HepG2 (cell line): Measurements from ENCODE around the gene DDIT4. TPM values are rescaled to one million over a fixed set of nuclear protein-coding genes. Genes with fewer than 3 reads are reported as not detected.

Experiments used
- EZH2 ChIP-seq: conservative IDR thresholded peaks from 2 replicates; pipeline ENCODE4 v1.6.1; 2012; ENCODE audit warnings: mild to moderate bottlenecking, low read depth, low read length, moderate library complexity
- FOXK2 ChIP-seq: fragments of 450-650 bp; IDR thresholded peaks from 2 replicates; pipeline ENCODE4 v1.6.1; 2016
- IKZF1 ChIP-seq: fragments of 450-650 bp; IDR thresholded peaks from 2 replicates; pipeline ENCODE4 v1.7.1; 2016
- MAFK ChIP-seq, 2 experiments: IDR thresholded peaks in 1 of 2; conservative IDR thresholded peaks in 1 of 2; 2 replicates each; pipeline ENCODE4 v1.6.1; 2011; ENCODE audit warnings: improper control_type of control experiment in 2 of 2, low read length in 2 of 2
- MTA3 ChIP-seq: sonication (generic); formaldehyde crosslinking; IDR thresholded peaks from 2 replicates; pipeline ENCODE4 v1.4.0; 2020; ENCODE audit warnings: missing genetic modification reagents
- NFKB2 ChIP-seq: sonication (generic); formaldehyde crosslinking; IDR thresholded peaks from 2 replicates; pipeline ENCODE4 v1.4.0; 2020; ENCODE audit warnings: missing genetic modification reagents, borderline replicate concordance
- NKX3-1 ChIP-seq: sonication (generic); formaldehyde crosslinking; IDR thresholded peaks from 2 replicates; pipeline ENCODE4 v1.5.0; 2020; ENCODE audit warnings: missing genetic modification reagents
- TGIF2 ChIP-seq: IDR thresholded peaks from 2 replicates; pipeline ENCODE4 v1.6.1; 2016; ENCODE audit warnings: control low read depth, missing compliant biosample characterization
- XBP1 ChIP-seq: sonication (generic); formaldehyde crosslinking; IDR thresholded peaks from 2 replicates; pipeline ENCODE4 v1.5.0; 2020; ENCODE audit warnings: missing genetic modification reagents
- ZBTB7A ChIP-seq: sonication (generic); formaldehyde crosslinking; IDR thresholded peaks from 2 replicates; pipeline ENCODE4 v1.8.0; 2022; ENCODE audit warnings: mild to moderate bottlenecking, missing genetic modification reagents
- ZNF629 ChIP-seq: sonication (generic); formaldehyde crosslinking; conservative IDR thresholded peaks from 2 replicates; pipeline ENCODE4 v1.5.0; 2020; ENCODE audit warnings: missing genetic modification reagents
- ZNF7 ChIP-seq: IDR thresholded peaks from 2 replicates; pipeline ENCODE4 v1.6.1; 2016; ENCODE audit warnings: missing biosample characterization, missing genetic modification reagents
- ZNF709 ChIP-seq: sonication (generic); formaldehyde crosslinking; IDR thresholded peaks from 2 replicates; pipeline ENCODE4 v1.5.0; 2020; ENCODE audit warnings: mild to moderate bottlenecking, missing genetic modification reagents
- polyA plus RNA-seq, 8 experiments: library from polyadenylated mRNA; depleted of rRNA in 3 of 8; stranded (reverse) in 7 of 8; unstranded in 1 of 8; fragments of >200 nt; fragmentation: Illumina TruSeq in 4 of 8; extraction: Trizol in 4 of 8; gene quantifications; 2 replicates each; pipeline versions ENCODE4 v1.2.1 to v1.2.3, GENCODE V29; 2011 to 2016; ENCODE audit warnings: low read depth in 4 of 8, missing spikeins in 1 of 8, mixed read lengths in 1 of 8; ENCODE audit not compliant: insufficient read depth in 1 of 8
- total RNA-seq, 5 experiments: library from RNA; depleted of rRNA; stranded (reverse); fragments of >200 nt; fragmentation: Illumina TruSeq; extraction: Trizol; gene quantifications; 2 replicates each; pipeline ENCODE4 v1.2.3, GENCODE V29; 2016; ENCODE audit warnings: low read depth in 1 of 5
- TF ChIP-seq, protein P1 (sequence below): sonication (generic); formaldehyde crosslinking; IDR thresholded peaks from 2 replicates; pipeline ENCODE4 v1.4.0; 2020; ENCODE audit warnings: missing genetic modification reagents
- TF ChIP-seq, protein P2 (sequence below): sonication (generic); formaldehyde crosslinking; IDR thresholded peaks from 2 replicates; pipeline ENCODE4 v1.5.1; 2020; ENCODE audit warnings: missing genetic modification reagents, mild to moderate bottlenecking, borderline replicate concordance
- TF ChIP-seq, protein P3 (sequence below): sonication (generic); formaldehyde crosslinking; IDR thresholded peaks from 2 replicates; pipeline ENCODE4 v1.8.1; 2022; ENCODE audit warnings: low read depth, mild to moderate bottlenecking, missing genetic modification reagents
- TF ChIP-seq, protein P4 (sequence below): IDR thresholded peaks from 2 replicates; pipeline ENCODE4 v1.6.1; 2016; ENCODE audit warnings: low read depth
- TF ChIP-seq, protein P5 (sequence below): sonication (generic); formaldehyde crosslinking; IDR thresholded peaks from 2 replicates; pipeline ENCODE4 v1.5.0; 2020; ENCODE audit warnings: missing genetic modification reagents, mild to moderate bottlenecking, borderline replicate concordance
- TF ChIP-seq, protein P6 (sequence below): IDR thresholded peaks from 2 replicates; pipeline ENCODE4 v1.6.1; 2012; ENCODE audit warnings: inconsistent platforms

The DDIT4 gene
- total and polyA plus RNA-seq, 2 of the 13 experiments (the other 11 are each of a cell fraction or from before 2014, with no cell fraction given): 35.6 to 40.7 TPM

DNA sequence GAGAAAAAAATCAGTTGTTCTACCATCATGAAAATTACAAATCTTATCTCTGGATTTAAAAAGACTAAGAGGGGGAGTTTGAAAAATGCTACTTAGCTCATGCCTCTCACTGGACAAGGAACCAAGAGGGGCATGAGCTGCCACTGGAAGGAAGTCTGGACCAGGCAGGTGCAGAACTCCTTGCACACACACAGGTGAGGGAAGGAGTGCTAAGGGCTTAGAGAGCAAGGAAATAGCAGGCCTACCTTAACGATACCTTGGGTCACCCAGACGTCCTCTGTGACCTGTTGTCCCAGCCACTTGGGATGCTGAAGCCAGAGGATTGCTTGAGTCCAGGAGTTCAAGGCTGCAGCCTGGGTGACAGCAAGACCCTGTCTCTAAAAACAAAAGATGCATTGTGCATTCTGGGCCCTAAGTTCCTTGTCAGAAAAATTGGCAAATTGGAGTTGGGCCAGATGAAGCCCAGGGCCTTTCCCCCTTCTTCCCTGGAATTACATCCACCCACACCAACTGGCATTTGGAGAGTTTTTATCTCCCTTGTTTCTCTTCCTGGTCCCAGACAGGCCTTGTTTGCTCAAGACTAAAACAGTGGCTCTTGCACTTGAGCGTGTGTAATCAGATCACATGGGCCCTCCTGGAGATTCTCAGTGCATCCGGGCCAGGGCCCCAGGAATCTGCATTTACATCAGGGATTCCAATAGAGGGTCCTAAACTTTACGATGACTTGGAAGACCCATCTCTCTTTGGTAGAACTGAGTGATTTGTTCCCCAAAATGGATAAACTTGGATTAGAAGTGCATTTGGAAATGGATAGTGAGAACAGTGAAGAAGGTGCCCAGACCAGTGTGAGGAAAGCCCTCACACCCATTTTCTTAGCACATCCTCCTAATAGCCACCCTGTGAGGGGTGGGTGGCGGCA is 3.0 kb downstream of the DDIT4 start (continued):
- TF ChIP-seq, protein P1, sequence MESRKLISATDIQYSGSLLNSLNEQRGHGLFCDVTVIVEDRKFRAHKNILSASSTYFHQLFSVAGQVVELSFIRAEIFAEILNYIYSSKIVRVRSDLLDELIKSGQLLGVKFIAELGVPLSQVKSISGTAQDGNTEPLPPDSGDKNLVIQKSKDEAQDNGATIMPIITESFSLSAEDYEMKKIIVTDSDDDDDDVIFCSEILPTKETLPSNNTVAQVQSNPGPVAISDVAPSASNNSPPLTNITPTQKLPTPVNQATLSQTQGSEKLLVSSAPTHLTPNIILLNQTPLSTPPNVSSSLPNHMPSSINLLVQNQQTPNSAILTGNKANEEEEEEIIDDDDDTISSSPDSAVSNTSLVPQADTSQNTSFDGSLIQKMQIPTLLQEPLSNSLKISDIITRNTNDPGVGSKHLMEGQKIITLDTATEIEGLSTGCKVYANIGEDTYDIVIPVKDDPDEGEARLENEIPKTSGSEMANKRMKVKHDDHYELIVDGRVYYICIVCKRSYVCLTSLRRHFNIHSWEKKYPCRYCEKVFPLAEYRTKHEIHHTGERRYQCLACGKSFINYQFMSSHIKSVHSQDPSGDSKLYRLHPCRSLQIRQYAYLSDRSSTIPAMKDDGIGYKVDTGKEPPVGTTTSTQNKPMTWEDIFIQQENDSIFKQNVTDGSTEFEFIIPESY: no peak
- TF ChIP-seq ZNF709 (CRISPR knock-in tag) (no peak), IKZF1 (no peak), ZBTB7A (CRISPR knock-in tag) (no peak), MAFK (conservative IDR thresholded peaks at IDR 0.05 in 1 of 2, IDR thresholded peaks at IDR 0.05 in 1 of 2; ENCODE audit: low read length in 2 of 2) (no peak), XBP1 (CRISPR knock-in tag) (no peak), NKX3-1 (peak; percentile 6; the same call in 1 of the 2 replicates), ZNF629 (CRISPR knock-in tag) (peak; percentile 23; the same call in 1 of the 2 replicates), MTA3 (CRISPR knock-in tag) (no peak), TGIF2 (CRISPR knock-in tag) (peak; percentile 73; the same call in 1 of the 2 replicates), ZNF7 (no peak), FOXK2 (no peak), NFKB2 (CRISPR knock-in tag) (no peak), EZH2 (no peak)
- TF ChIP-seq, protein P2, sequence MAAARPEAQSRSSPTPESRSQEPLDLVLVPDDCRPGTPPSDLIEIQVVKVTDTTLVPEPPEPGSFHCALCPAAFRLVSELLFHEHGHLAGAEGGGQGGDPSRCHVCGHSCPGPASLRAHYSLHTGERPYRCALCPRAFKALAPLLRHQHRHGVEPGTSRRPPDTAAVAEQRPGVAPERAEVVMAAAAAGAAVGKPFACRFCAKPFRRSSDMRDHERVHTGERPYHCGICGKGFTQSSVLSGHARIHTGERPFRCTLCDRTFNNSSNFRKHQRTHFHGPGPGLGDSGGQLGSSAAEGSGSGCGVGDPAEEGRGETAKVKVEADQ (CRISPR knock-in tag): peak; percentile 58; the same call in 1 of the 2 replicates
- TF ChIP-seq, protein P3, sequence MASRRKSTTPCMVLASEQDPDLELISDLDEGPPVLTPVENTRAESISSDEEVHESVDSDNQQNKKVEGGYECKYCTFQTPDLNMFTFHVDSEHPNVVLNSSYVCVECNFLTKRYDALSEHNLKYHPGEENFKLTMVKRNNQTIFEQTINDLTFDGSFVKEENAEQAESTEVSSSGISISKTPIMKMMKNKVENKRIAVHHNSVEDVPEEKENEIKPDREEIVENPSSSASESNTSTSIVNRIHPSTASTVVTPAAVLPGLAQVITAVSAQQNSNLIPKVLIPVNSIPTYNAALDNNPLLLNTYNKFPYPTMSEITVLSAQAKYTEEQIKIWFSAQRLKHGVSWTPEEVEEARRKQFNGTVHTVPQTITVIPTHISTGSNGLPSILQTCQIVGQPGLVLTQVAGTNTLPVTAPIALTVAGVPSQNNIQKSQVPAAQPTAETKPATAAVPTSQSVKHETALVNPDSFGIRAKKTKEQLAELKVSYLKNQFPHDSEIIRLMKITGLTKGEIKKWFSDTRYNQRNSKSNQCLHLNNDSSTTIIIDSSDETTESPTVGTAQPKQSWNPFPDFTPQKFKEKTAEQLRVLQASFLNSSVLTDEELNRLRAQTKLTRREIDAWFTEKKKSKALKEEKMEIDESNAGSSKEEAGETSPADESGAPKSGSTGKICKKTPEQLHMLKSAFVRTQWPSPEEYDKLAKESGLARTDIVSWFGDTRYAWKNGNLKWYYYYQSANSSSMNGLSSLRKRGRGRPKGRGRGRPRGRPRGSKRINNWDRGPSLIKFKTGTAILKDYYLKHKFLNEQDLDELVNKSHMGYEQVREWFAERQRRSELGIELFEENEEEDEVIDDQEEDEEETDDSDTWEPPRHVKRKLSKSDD (CRISPR knock-in tag): no peak
- TF ChIP-seq, protein P4, sequence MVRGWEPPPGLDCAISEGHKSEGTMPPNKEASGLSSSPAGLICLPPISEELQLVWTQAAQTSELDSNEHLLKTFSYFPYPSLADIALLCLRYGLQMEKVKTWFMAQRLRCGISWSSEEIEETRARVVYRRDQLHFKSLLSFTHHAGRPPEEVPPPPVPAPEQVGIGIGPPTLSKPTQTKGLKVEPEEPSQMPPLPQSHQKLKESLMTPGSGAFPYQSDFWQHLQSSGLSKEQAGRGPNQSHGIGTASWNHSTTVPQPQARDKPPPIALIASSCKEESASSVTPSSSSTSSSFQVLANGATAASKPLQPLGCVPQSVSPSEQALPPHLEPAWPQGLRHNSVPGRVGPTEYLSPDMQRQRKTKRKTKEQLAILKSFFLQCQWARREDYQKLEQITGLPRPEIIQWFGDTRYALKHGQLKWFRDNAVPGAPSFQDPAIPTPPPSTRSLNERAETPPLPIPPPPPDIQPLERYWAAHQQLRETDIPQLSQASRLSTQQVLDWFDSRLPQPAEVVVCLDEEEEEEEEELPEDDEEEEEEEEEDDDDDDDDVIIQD (CRISPR knock-in tag): peak; percentile 44; the same call in 1 of the 2 replicates
- TF ChIP-seq, protein P5, sequence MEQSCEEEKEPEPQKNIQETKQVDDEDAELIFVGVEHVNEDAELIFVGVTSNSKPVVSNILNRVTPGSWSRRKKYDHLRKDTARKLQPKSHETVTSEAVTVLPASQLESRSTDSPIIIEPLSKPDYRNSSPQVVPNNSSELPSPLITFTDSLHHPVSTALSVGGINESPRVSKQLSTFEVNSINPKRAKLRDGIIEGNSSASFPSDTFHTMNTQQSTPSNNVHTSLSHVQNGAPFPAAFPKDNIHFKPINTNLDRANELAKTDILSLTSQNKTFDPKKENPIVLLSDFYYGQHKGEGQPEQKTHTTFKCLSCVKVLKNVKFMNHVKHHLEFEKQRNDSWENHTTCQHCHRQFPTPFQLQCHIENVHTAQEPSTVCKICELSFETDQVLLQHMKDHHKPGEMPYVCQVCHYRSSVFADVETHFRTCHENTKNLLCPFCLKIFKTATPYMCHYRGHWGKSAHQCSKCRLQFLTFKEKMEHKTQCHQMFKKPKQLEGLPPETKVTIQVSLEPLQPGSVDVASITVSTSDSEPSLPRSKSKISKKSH (CRISPR knock-in tag): no peak
- TF ChIP-seq, protein P6, sequence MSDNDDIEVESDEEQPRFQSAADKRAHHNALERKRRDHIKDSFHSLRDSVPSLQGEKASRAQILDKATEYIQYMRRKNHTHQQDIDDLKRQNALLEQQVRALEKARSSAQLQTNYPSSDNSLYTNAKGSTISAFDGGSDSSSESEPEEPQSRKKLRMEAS: no peak; the same call in 1 of the 2 replicates
